ENCODE measurements around the gene ELP5.

Gene ELP5

DNA sequence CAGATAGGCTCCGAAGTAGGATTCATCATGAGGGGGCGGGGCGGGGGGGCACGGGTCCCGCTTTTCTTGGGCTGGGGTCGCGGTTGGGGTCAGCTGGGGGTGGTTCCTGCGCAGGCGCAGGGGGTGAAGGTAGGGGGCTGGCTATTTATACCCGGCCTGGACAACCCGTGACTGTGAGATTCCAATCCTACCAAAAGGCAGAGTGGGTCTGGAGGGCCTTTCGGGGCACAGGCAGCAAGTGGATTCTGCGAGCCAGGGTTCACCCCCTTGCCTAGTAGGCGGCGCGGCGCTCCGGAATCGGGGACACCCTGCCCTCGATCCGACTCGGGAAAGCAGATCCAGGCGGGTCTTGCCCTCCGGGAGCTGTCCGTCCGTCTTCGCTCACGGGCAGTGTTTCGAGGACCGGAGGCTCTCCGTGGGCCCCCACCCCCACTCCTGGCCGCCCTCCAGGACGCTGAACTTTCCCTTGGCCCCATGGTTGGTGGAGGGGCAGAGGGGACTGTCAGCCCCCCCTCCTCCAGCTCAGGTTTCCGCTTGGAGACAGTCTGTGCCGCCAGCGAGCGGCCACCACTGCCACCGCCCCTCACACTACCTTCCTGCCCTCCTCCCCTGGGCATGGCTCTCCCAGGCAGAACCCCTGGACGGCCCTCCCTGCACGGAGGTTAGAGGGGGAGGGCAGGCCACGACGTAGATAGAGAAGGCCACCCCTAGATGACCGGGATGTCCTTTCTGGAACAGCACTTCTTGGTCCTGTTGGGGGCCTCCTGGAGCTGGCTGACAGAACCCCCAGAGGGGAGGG lies 30.1 kb downstream of the ELP5 start:
- Histone ChIP-seq H2AFZ (ENCODE audit: low read depth, low read length) (no peak overlapping the region), H3K9ac (ENCODE audit: low read length) (no peak overlapping the region), H3K9me3 (ENCODE audit: insufficient read depth, low read length) (no peaks in the 10 kb centered on the region), H3K27me3 (ENCODE audit: low read depth, low read length) (no peaks in the 10 kb centered on the region), H3K27ac (ENCODE audit: low read length) (no peak overlapping the region), H3K79me2 (ENCODE audit: low read length) (no peaks in the 10 kb centered on the region), H3K36me3 (replicated peaks; ENCODE audit: low read depth, low read length) (no peaks in the 10 kb centered on the region), H4K20me1 (ENCODE audit: insufficient read depth, low read length) (no peaks in the 10 kb centered on the region), H3K4me3 (ENCODE audit: low read length) (peak overlapping the region; percentile 84), H3K4me1 (ENCODE audit: low read length) (peaks cover 15% of the 10 kb centered on the region), H3K4me2 (ENCODE audit: low read length) (peak overlapping the region; percentile 99)
- TF ChIP-seq EZH2phosphoT487 (IDR thresholded peaks at IDR 0.05; ENCODE audit: low read depth) (no peak), CTCF (IDR thresholded peaks at IDR 0.05; ENCODE audit: low read depth, low read length) (no peak)

GRCh38 chr17:7282752-7283321 lies 30.8 kb downstream of the ELP5 start:
- TF ChIP-seq CTCF (IDR thresholded peaks at IDR 0.05; ENCODE audit: low read depth, low read length) (no peak), EZH2phosphoT487 (IDR thresholded peaks at IDR 0.05; ENCODE audit: low read depth) (no peak)
- no peaks in the 10 kb centered on the region for H3K36me3 ChIP-seq (replicated peaks; ENCODE audit: low read depth, low read length)
- H3K4me1 ChIP-seq (ENCODE audit: low read length): peaks cover 15% of the 10 kb centered on the region
- H3K9me3 ChIP-seq (ENCODE audit: insufficient read depth, low read length): no peaks in the 10 kb centered on the region
- no peak overlapping the region for H3K27ac ChIP-seq (ENCODE audit: low read length)
- H3K4me3 ChIP-seq (ENCODE audit: low read length): no peak overlapping the region
- no peaks in the 10 kb centered on the region for H4K20me1 ChIP-seq (ENCODE audit: insufficient read depth, low read length)
- peak overlapping the region; percentile 41 for H3K4me2 ChIP-seq (ENCODE audit: low read length)
- no peaks in the 10 kb centered on the region for H3K79me2 ChIP-seq (ENCODE audit: low read length)
- H3K9ac ChIP-seq (ENCODE audit: low read length): no peak overlapping the region
- 0 out of 2 replicates have a peak overlapping the region, but pooled peaks have one; percentile 13 for H2AFZ ChIP-seq (ENCODE audit: low read depth, low read length)
- H3K27me3 ChIP-seq (ENCODE audit: low read depth, low read length): no peaks in the 10 kb centered on the region

GRCh38 chr17:7283471-7284216 lies 31.6 kb downstream of the ELP5 start:
- Histone ChIP-seq H3K4me3 (ENCODE audit: low read length) (no peak overlapping the region), H4K20me1 (ENCODE audit: insufficient read depth, low read length) (no peaks in the 10 kb centered on the region), H3K9ac (ENCODE audit: low read length) (no peak overlapping the region), H3K36me3 (replicated peaks; ENCODE audit: low read depth, low read length) (no peaks in the 10 kb centered on the region), H3K27me3 (ENCODE audit: low read depth, low read length) (no peaks in the 10 kb centered on the region), H3K4me1 (ENCODE audit: low read length) (peaks cover 15% of the 10 kb centered on the region), H3K4me2 (ENCODE audit: low read length) (no peak overlapping the region), H3K9me3 (ENCODE audit: insufficient read depth, low read length) (no peaks in the 10 kb centered on the region), H3K27ac (ENCODE audit: low read length) (no peak overlapping the region), H2AFZ (ENCODE audit: low read depth, low read length) (no peak overlapping the region), H3K79me2 (ENCODE audit: low read length) (no peaks in the 10 kb centered on the region)
- TF ChIP-seq EZH2phosphoT487 (IDR thresholded peaks at IDR 0.05; ENCODE audit: low read depth) (no peak), CTCF (IDR thresholded peaks at IDR 0.05; ENCODE audit: low read depth, low read length) (no peak)

GRCh38 chr17:7284911-7285310 lies 32.9 kb downstream of the ELP5 start:
- H3K4me3 ChIP-seq (ENCODE audit: low read length): no peak overlapping the region
- H2AFZ ChIP-seq (ENCODE audit: low read depth, low read length): no peak overlapping the region
- no peaks in the 10 kb centered on the region for H4K20me1 ChIP-seq (ENCODE audit: insufficient read depth, low read length)
- H3K9ac ChIP-seq (ENCODE audit: low read length): no peak overlapping the region
- no peaks in the 10 kb centered on the region for H3K27me3 ChIP-seq (ENCODE audit: low read depth, low read length)
- no peak overlapping the region for H3K4me2 ChIP-seq (ENCODE audit: low read length)
- no peaks in the 10 kb centered on the region for H3K9me3 ChIP-seq (ENCODE audit: insufficient read depth, low read length)
- TF ChIP-seq EZH2phosphoT487 (IDR thresholded peaks at IDR 0.05; ENCODE audit: low read depth): no peak
- TF ChIP-seq CTCF (IDR thresholded peaks at IDR 0.05; ENCODE audit: low read depth, low read length): no peak
- H3K4me1 ChIP-seq (ENCODE audit: low read length): peaks cover 15% of the 10 kb centered on the region
- no peaks in the 10 kb centered on the region for H3K36me3 ChIP-seq (replicated peaks; ENCODE audit: low read depth, low read length)
- no peak overlapping the region for H3K27ac ChIP-seq (ENCODE audit: low read length)
- no peaks in the 10 kb centered on the region for H3K79me2 ChIP-seq (ENCODE audit: low read length)
